GM21367 (cell line): ENCODE data around the gene AGBL3.

Source experiments
- ATAC-seq: cut with Tn5 transposase; IDR thresholded peaks from one replicate; pipeline ENCODE4 v1.9.1; 2021; ENCODE audit not compliant: unreplicated experiment

The AGBL3 gene

DNA sequence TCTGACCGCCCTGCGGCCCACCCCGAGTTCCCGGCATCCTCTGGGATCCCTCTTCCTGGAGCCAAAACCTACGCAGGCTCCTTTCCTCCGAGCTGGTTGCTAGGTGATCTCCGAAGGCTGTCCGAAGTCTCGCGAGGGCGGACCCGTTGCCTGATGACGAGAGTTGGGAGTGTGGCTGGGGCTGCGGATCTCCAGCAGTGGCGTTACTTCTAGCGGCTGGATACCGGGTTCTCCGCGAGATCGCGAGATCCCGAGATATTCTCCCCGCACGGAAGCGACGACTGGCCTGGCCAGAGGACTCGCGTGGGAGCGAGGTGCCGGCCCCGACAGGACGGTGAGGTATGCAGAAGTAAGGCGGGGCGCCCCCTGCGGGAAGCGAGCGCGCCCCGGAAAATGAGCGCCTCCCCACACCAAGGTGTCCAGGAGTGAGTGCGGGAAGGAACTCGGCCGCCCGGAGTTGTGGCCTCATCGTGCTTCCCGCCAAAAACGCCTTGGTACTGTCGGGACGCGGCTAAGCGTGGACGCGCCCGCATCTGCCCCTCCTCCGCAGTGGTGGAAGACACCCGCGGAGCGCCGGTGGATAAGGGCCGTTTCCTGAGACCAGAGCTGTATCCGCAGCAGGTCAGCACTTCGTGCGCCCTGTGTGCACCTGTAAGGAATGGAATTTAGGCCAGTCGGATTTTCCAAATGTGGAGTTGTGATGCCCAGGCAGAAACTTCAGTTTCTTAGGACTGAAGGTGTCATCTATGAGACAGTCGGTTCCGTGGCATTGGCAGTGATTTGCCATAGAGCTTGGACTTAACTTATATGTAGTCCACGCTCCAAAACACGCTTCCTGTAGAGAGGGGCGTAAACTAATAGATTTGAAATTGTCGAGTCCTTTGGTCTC lies at the start of gene AGBL3:
AGBL3 (plus strand) TSS at position 146 of the 889 bp plus-strand sequence. CDS start 1,426 bp downstream, outside the sequence.
- ATAC-seq, result peak; percentile 88

- ATAC-seq, result no peak
These were observed 49.3 kb upstream of the AGBL3 start for GRCh38 chr7:134936893-134937510.

DNA sequence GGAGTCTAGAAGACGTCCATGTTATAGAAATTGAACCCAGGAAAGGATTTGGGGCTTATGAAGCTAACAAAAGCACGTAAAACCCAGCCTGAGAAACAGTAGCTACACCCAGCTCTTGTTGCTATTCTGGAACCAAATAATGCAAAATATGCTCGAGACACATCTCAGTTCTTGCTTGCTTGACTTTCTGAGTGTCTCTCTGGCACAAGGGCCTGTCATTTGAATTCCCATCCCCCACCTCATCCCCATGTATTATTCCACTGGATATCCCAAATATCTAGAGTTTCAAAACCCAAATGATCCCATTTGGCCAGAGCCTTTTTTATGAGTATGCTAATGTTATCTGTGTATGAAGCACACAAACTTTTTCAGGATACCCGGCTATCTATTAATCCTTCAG lies 48.2 kb upstream of the AGBL3 start:
- ATAC-seq, result no peak

- no peak for ATAC-seq
These were observed 47.2 kb upstream of the AGBL3 start for GRCh38 chr7:134939136-134939535.

DNA sequence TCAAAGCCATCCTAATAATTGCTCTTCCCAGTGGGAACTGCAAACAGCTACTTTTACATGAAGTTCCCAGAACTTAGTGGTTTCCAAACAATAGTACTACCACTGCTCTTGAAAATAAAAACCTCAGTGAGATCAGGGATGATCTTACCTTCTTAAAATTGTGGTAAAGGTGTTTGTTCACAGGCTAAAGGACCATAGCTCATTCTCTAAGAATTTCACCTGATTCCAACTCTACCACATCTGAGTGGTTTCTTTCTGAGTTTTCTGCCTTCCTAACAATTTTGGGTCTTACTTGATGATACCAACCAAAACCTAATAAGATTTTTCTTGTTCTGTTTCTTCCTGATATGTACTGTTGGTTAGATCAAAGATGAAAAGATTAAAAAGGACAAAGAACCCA lies 45.6 kb upstream of the AGBL3 start:
- ATAC-seq, result no peak

DNA sequence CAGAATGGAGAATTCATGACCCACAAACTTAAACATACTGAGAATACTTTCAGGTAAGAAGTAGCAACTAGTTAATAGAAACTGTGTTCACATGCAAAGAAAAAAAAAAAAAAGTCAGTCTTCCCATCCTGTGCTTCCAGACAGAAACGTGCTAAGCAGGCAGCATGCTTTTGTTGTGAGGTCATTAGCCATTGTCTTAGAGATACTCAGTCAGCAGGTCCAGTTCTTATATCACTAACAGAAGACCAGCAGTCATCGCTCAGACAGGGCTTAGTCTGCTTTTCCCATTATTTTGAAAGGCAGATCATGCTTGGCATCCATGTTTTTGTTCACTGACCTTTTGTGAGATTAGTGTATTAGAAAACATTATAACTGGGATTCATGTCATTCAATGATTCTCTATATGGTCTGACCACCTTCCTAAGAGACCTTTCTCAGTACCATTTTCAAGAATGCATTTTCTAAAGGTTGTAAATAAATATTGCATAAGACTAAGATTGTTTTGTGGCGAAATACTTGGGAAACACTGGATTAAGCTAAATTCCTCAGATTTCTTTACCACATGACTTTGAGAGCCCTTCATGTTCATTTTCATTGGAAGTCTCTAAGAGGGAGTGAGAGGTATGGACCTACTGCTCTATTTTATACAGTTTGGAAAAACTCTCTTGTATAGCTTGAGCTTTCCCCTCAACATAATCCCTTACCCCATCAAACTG lies 45.0 kb upstream of the AGBL3 start:
- no peak for ATAC-seq

GRCh38 chr7:134941952-134942351 lies 44.4 kb upstream of the AGBL3 start:
- ATAC-seq, result no peak

DNA sequence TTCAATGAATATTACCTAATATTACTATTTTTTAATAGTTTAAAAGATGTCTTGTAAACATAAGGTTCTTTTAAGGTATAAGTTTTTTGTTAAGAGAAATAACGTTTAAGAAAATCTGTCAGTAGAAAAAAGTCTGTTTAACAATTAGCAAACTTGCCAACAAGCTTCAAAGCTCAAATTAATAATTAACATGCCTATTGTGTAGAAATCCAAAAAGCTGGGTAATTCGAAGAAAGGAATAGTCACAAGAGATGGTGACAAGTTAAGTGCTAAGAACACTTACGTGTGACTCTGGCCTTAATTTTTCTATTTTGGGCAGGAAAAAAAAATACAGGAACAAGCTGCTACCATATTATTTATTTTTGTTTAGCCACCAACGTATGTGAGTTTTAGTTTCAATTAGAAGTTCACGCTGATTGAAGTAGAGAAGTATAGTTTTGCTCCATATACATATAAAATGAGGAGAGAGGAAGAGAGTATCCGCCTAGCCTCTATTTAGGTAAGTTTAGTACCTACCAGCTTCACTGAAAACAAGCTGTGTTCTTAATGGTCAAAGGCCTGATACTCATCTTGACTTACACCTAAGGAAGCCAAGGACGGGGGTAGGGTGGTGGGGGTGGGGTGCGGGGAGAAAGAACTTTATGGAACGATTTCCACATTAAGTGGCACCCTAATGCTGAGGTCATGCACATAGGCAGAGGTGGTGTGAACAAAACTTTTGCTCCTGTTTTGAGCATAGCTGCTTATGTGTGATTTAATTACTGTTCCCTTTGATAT lies 43.4 kb upstream of the AGBL3 start:
- ATAC-seq, result no peak

DNA sequence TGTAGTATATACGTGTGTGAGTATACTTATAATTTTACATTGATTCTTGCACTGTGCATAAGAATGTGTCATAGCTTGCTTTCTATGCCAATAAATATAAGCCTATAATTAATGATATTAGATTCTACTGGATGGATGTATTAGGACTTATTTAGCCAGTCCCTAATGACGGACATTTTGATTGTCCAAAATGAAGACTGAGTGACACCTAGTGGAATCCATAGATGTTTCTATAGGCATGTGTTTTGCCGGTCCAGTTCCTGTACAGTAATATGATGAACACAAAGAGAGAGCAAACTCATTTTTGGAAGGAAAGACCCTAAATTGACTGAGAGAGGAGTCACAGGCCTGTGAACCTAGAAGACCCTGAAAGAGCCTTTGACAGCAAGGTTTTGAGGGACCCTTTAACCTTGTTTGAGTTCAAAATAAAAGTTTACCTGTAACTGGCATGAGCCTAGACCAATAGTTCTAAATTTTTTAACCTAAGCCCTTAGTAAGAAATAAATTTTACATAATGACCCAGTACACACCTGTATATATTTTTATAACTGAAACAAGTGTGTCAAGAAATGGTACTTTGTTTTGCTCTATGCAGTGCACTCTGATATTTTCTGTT lies 42.4 kb upstream of the AGBL3 start:
- ATAC-seq, result no peak

- no peak for ATAC-seq
These were observed 40.6 kb upstream of the AGBL3 start for GRCh38 chr7:134945691-134946090.

DNA sequence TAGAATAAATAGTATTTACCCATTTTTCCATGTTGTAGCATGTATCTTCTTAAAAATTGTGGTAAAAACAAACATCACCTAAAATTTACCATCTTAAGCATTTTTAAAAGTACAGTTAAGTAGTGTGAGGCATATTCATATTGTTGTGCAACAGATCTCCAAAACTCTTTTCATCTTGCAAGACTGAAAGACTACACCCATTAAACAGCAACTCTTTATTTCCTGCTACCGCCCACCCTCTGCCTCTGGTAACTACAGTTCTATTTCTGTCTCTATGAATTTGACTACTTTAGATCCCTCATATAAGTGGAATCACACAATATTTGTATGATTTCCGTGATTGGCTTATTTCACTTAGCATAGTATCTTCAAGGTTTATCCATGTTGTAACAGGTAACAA lies 40.0 kb upstream of the AGBL3 start:
- no peak for ATAC-seq

- ATAC-seq, result no peak
These were observed 39.0 kb upstream of the AGBL3 start for GRCh38 chr7:134947329-134947728.

GRCh38 chr7:134947831-134948230 lies 38.5 kb upstream of the AGBL3 start:
- no peak for ATAC-seq

GRCh38 chr7:134948246-134948645 lies 38.1 kb upstream of the AGBL3 start:
- ATAC-seq, result no peak

DNA sequence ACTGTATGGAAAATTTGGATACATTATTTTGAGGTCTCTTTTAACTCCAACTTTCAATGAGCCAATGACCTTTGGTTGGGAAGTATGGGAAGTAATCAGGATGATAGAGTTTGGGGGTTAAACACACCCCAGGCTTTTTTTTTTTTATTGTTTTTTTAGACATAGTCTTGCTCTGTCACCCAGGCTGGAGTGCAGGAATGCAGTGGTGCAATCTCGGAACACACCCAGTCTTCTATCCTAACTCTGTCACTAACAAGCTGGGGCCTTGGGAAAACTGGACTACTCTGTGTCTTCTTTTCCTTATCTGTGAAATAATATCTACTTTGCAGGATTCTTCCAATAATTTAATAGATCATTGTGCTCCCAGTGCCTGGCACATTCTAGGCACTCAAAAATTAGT lies 37.6 kb upstream of the AGBL3 start:
- no peak for ATAC-seq

GRCh38 chr7:134949171-134949570 lies 37.1 kb upstream of the AGBL3 start:
- no peak for ATAC-seq

- no peak for ATAC-seq
These were observed 31.9 kb upstream of the AGBL3 start for GRCh38 chr7:134954197-134955082.

- ATAC-seq, result no peak
These were observed 29.3 kb upstream of the AGBL3 start for GRCh38 chr7:134957005-134957404.

- no peak for ATAC-seq
These were observed 26.5 kb upstream of the AGBL3 start for GRCh38 chr7:134959810-134960209.
